ENCODE results near the gene ARMCX2. TPM values are rescaled to one million over a fixed set of nuclear protein-coding genes. Genes with fewer than 3 reads are reported as not detected.

Gene ARMCX2
- total RNA-seq (1 to 10 TPM in 1 of 2 donors, under 1 TPM in 1; 0.55 to 1.4 TPM), total RNA-seq (1.5 to 2.7 reads per million in 2 donors)

GRCh38 chrX:101659601-101660063, at the start of gene ARMCX2:
Gene ARMCX2, minus strand, starts transcription at chrX:101659850. Its CDS starts 2,262 bp downstream, at chrX:101657588.
- H3K9me3 ChIP-seq (ENCODE audit: control insufficient read depth, low read length, poor library complexity, severe bottlenecking) = no peaks in the 10 kb centered on the region
- Mint-ChIP-seq H3K27ac (peak within 1 kb of the TSS; percentile 47), H3K4me3 (peak within 1 kb of the TSS; percentile 90), H3K27me3 (peaks cover 4% of the 10 kb centered on the region), H3K36me3 (ENCODE audit: low read depth) (peaks cover under 1% of the 10 kb centered on the region), H3K4me1 (peaks cover 6% of the 10 kb centered on the region)
- ATAC-seq (no peak), DNase-seq (no peak)

- H3K4me1 Mint-ChIP-seq = no peaks in the 10 kb centered on the region
- no peak for ATAC-seq
- no peak overlapping the region for H3K27ac Mint-ChIP-seq
- no peaks in the 10 kb centered on the region for H3K9me3 ChIP-seq (ENCODE audit: control insufficient read depth, low read length, poor library complexity, severe bottlenecking)
- DNase-seq = no peak
- no peak overlapping the region for H3K4me3 Mint-ChIP-seq
- H3K36me3 Mint-ChIP-seq (ENCODE audit: low read depth) = no peaks in the 10 kb centered on the region
- H3K27me3 Mint-ChIP-seq = no peaks in the 10 kb centered on the region
Observed at GRCh38 chrX:101709384-101709783, 49.7 kb upstream of the ARMCX2 start.

GRCh38 chrX:101708163-101708562, 48.5 kb upstream of the ARMCX2 start:
- no peaks in the 10 kb centered on the region for H3K9me3 ChIP-seq (ENCODE audit: control insufficient read depth, low read length, poor library complexity, severe bottlenecking)
- Mint-ChIP-seq H3K4me3 (no peak overlapping the region), H3K27me3 (no peaks in the 10 kb centered on the region), H3K36me3 (ENCODE audit: low read depth) (no peaks in the 10 kb centered on the region), H3K4me1 (no peaks in the 10 kb centered on the region), H3K27ac (no peak overlapping the region)
- ATAC-seq (no peak), DNase-seq (no peak)

- H3K9me3 ChIP-seq (ENCODE audit: control insufficient read depth, low read length, poor library complexity, severe bottlenecking) = no peaks in the 10 kb centered on the region
- Mint-ChIP-seq H3K4me3 (no peak overlapping the region), H3K27ac (no peak overlapping the region), H3K4me1 (peaks cover 4% of the 10 kb centered on the region), H3K27me3 (peaks cover 19% of the 10 kb centered on the region), H3K36me3 (ENCODE audit: low read depth) (no peaks in the 10 kb centered on the region)
- no peak for ATAC-seq
- no peak for DNase-seq
Observed at GRCh38 chrX:101693476-101693875, 33.8 kb upstream of the ARMCX2 start.

GRCh38 chrX:101691835-101692234, 32.2 kb upstream of the ARMCX2 start:
- H3K36me3 Mint-ChIP-seq (ENCODE audit: low read depth) = no peaks in the 10 kb centered on the region
- ATAC-seq (no peak), DNase-seq (no peak)
- H3K4me3 Mint-ChIP-seq = no peak overlapping the region
- H3K4me1 Mint-ChIP-seq = peaks cover 6% of the 10 kb centered on the region
- no peak overlapping the region for H3K27ac Mint-ChIP-seq
- H3K27me3 Mint-ChIP-seq = peaks cover 16% of the 10 kb centered on the region
- no peaks in the 10 kb centered on the region for H3K9me3 ChIP-seq (ENCODE audit: control insufficient read depth, low read length, poor library complexity, severe bottlenecking)

GRCh38 chrX:101686574-101686973, 26.9 kb upstream of the ARMCX2 start:
- H3K27ac Mint-ChIP-seq = no peak overlapping the region
- H3K9me3 ChIP-seq (ENCODE audit: control insufficient read depth, low read length, poor library complexity, severe bottlenecking) = no peaks in the 10 kb centered on the region
- peaks cover 3% of the 10 kb centered on the region for H3K4me1 Mint-ChIP-seq
- no peak for ATAC-seq
- no peaks in the 10 kb centered on the region for H3K36me3 Mint-ChIP-seq (ENCODE audit: low read depth)
- H3K27me3 Mint-ChIP-seq = peaks cover 9% of the 10 kb centered on the region
- H3K4me3 Mint-ChIP-seq = no peak overlapping the region
- no peak for DNase-seq

GRCh38 chrX:101685923-101686322, 26.3 kb upstream of the ARMCX2 start:
- no peak overlapping the region for H3K27ac Mint-ChIP-seq
- peaks cover 3% of the 10 kb centered on the region for H3K4me1 Mint-ChIP-seq
- H3K36me3 Mint-ChIP-seq (ENCODE audit: low read depth) = no peaks in the 10 kb centered on the region
- H3K9me3 ChIP-seq (ENCODE audit: control insufficient read depth, low read length, poor library complexity, severe bottlenecking) = no peaks in the 10 kb centered on the region
- ATAC-seq = no peak
- peaks cover 9% of the 10 kb centered on the region for H3K27me3 Mint-ChIP-seq
- H3K4me3 Mint-ChIP-seq = no peak overlapping the region
- no peak for DNase-seq

- Mint-ChIP-seq H3K27ac (no peak overlapping the region), H3K4me1 (no peaks in the 10 kb centered on the region), H3K4me3 (no peak overlapping the region), H3K27me3 (peaks cover 9% of the 10 kb centered on the region), H3K36me3 (ENCODE audit: low read depth) (no peaks in the 10 kb centered on the region)
- no peak for DNase-seq
- no peak for ATAC-seq
- no peaks in the 10 kb centered on the region for H3K9me3 ChIP-seq (ENCODE audit: control insufficient read depth, low read length, poor library complexity, severe bottlenecking)
Observed at GRCh38 chrX:101682723-101683122, 23.1 kb upstream of the ARMCX2 start.

GRCh38 chrX:101677028-101677427, 17.4 kb upstream of the ARMCX2 start:
- Mint-ChIP-seq H3K27me3 (peaks cover 14% of the 10 kb centered on the region), H3K36me3 (ENCODE audit: low read depth) (no peaks in the 10 kb centered on the region), H3K4me3 (no peak overlapping the region), H3K27ac (no peak overlapping the region), H3K4me1 (no peaks in the 10 kb centered on the region)
- H3K9me3 ChIP-seq (ENCODE audit: control insufficient read depth, low read length, poor library complexity, severe bottlenecking) = no peaks in the 10 kb centered on the region
- ATAC-seq = no peak
- no peak for DNase-seq

- Mint-ChIP-seq H3K36me3 (ENCODE audit: low read depth) (no peaks in the 10 kb centered on the region), H3K4me1 (no peaks in the 10 kb centered on the region), H3K27me3 (peaks cover 14% of the 10 kb centered on the region), H3K4me3 (no peak overlapping the region), H3K27ac (no peak overlapping the region)
- no peaks in the 10 kb centered on the region for H3K9me3 ChIP-seq (ENCODE audit: control insufficient read depth, low read length, poor library complexity, severe bottlenecking)
- no peak for DNase-seq
- no peak for ATAC-seq
Observed at GRCh38 chrX:101676571-101676970, 16.9 kb upstream of the ARMCX2 start.

GRCh38 chrX:101668143-101668542, 8.5 kb upstream of the ARMCX2 start:
- Mint-ChIP-seq H3K27ac (no peak overlapping the region), H3K4me3 (no peak overlapping the region), H3K27me3 (peaks cover 4% of the 10 kb centered on the region), H3K4me1 (no peaks in the 10 kb centered on the region), H3K36me3 (ENCODE audit: low read depth) (no peaks in the 10 kb centered on the region)
- ATAC-seq (no peak), DNase-seq (no peak)
- H3K9me3 ChIP-seq (ENCODE audit: control insufficient read depth, low read length, poor library complexity, severe bottlenecking) = no peaks in the 10 kb centered on the region

- peaks cover 1% of the 10 kb centered on the region for H3K27me3 Mint-ChIP-seq
- H3K36me3 Mint-ChIP-seq (ENCODE audit: low read depth) = peaks cover 3% of the 10 kb centered on the region
- peak overlapping the region; percentile 47 for H3K27ac Mint-ChIP-seq
- peaks cover 6% of the 10 kb centered on the region for H3K4me1 Mint-ChIP-seq
- DNase-seq (peak; percentile 17 to 40 (median 29)), ATAC-seq (peak; percentile 83)
- H3K4me3 Mint-ChIP-seq = peak overlapping the region; percentile 90
- H3K9me3 ChIP-seq (ENCODE audit: control insufficient read depth, low read length, poor library complexity, severe bottlenecking) = no peaks in the 10 kb centered on the region
Observed at GRCh38 chrX:101658661-101659491, 774 bp downstream of the ARMCX2 start.

GRCh38 chrX:101657495-101657894, 2.2 kb downstream of the ARMCX2 start:
- H3K36me3 Mint-ChIP-seq (ENCODE audit: low read depth) = peaks cover 3% of the 10 kb centered on the region
- no peaks in the 10 kb centered on the region for H3K27me3 Mint-ChIP-seq
- H3K27ac Mint-ChIP-seq = no peak overlapping the region
- ATAC-seq (no peak), DNase-seq (no peak)
- peaks cover 2% of the 10 kb centered on the region for H3K4me1 Mint-ChIP-seq
- no peak overlapping the region for H3K4me3 Mint-ChIP-seq
- no peaks in the 10 kb centered on the region for H3K9me3 ChIP-seq (ENCODE audit: control insufficient read depth, low read length, poor library complexity, severe bottlenecking)

- Mint-ChIP-seq H3K27ac (no peak overlapping the region), H3K4me1 (peaks cover 2% of the 10 kb centered on the region), H3K4me3 (no peak overlapping the region), H3K27me3 (no peaks in the 10 kb centered on the region), H3K36me3 (ENCODE audit: low read depth) (peaks cover 3% of the 10 kb centered on the region)
- ATAC-seq (no peak), DNase-seq (no peak)
- H3K9me3 ChIP-seq (ENCODE audit: control insufficient read depth, low read length, poor library complexity, severe bottlenecking) = no peaks in the 10 kb centered on the region
Observed at GRCh38 chrX:101656817-101657216, 2.8 kb downstream of the ARMCX2 start.
